ENCODE results near the gene LIPC. TPM values are rescaled to one million over a fixed set of nuclear protein-coding genes. Genes with fewer than 3 reads are reported as not detected.

LIPC gene
- total RNA-seq, 2 donors from 2014 or later = 0.69 to 1.5 TPM

DNA sequence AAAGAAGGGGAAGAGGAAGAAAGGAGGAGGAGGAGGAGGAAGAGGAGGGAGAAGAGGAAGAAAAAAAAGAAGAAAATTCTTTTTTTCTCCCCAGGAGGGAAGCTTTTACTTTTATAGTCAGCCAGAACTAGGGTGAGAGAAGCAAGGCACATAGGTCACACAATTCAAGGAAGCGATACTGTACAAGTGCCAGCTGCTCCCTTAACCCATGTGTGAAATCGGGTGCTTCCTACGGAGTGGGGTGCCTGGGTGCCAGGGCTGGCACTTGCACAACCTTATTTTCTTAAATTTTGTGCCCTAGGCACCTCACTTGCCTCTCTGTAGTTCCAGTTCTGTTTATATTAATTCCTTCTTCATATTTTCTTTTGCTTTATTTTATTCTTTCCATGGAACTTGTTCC, 150.4 kb downstream of the LIPC start:
- peaks cover 0 to 20% of the 10 kb centered on the region in 2 donors for H3K4me1 Mint-ChIP-seq (ENCODE audit: low read depth in 2 of 2)
- peaks cover 3% of the 10 kb centered on the region for H3K9me3 Mint-ChIP-seq
- H3K27me3 Mint-ChIP-seq = no peaks in the 10 kb centered on the region
- ATAC-seq = no peak
- no peak for DNase-seq (ENCODE audit: low spot score)
- peak overlapping the region; percentile 44 to 72 for H3K27ac Mint-ChIP-seq
- H3K36me3 Mint-ChIP-seq = peaks cover 13% of the 10 kb centered on the region
- H3K4me3 Mint-ChIP-seq = no peak overlapping the region

DNA sequence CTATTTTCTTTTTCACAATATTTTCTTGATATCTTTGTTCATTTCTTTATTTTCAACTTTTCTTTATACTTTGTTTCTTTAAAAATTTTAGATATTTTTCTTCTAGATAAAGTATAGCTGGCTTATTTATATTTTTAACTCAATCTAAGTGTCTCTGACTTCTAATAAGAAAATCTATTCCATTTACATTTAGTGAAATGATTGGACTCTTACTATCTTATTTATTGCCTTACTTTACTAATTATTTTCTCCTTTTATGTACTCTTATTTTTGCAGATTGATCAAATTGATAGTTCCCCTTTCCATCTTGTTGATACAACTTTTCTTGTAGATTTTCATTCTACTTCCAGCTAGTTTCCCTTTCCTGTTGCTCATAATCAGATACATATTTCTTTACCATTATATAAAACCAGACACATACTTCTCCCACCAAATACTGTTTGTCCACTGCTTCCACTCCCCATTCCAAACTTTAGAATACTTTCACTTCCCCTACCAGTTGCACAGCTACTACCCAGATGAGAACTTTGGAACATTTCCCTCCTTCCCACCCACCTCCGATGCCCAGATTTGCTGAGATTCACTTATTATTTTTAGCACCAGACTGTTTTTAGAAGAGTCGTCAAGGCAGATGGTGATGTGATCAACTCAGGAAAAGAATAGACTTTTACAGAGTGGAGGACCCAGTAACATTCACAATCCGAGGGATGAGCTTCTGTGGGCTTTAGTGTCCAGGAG, 151.5 kb downstream of the LIPC start:
- Mint-ChIP-seq H3K9me3 (peaks cover 3% of the 10 kb centered on the region), H3K4me1 (ENCODE audit: low read depth in 2 of 2) (peaks cover 0 to 20% of the 10 kb centered on the region in 2 donors), H3K36me3 (peaks cover 13% of the 10 kb centered on the region), H3K27me3 (no peaks in the 10 kb centered on the region), H3K4me3 (no peak overlapping the region), H3K27ac (no peak overlapping the region)
- ATAC-seq (no peak), DNase-seq (ENCODE audit: low spot score) (no peak)

DNA sequence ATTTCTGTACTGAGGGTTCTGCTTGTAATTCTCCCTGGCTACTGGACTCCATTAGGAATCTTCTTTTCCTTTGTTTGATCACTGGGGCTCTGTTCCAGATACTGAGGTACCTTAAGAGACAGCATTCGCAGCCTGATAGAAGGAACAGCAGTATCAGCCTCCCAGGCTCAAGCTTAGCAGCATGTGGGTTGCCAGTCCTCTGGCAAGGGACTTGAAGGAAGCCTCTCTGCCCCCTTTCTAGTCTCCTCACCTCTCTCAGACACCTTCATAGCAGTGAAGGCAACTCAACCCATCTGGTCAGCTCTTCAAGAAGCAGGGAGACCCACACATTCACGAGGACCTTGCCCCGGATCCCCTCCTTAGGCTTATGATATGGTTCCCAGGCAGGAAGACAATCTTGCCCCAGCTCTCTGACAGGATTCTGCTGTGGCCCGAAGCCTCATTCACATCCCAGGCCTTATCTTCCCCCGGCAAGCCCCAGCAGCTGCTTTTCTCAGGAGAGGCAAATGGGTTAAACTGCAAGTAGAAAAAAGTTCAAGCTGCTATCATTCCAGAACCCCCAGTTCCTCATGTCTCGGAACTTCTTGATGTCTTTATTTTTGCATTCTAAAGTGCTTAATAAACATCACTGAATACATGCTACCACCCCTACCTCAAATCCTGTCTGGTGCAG, 153.1 kb downstream of the LIPC start:
- Mint-ChIP-seq H3K27me3 (no peaks in the 10 kb centered on the region), H3K27ac (peak overlapping the region in 1 of 2 donors; percentile 0), H3K4me1 (ENCODE audit: low read depth in 2 of 2) (peaks cover 0 to 20% of the 10 kb centered on the region in 2 donors), H3K36me3 (peaks cover 13% of the 10 kb centered on the region), H3K4me3 (no peak overlapping the region), H3K9me3 (peaks cover 3% of the 10 kb centered on the region)
- no peak for DNase-seq (ENCODE audit: low spot score)
- ATAC-seq = no peak

DNA sequence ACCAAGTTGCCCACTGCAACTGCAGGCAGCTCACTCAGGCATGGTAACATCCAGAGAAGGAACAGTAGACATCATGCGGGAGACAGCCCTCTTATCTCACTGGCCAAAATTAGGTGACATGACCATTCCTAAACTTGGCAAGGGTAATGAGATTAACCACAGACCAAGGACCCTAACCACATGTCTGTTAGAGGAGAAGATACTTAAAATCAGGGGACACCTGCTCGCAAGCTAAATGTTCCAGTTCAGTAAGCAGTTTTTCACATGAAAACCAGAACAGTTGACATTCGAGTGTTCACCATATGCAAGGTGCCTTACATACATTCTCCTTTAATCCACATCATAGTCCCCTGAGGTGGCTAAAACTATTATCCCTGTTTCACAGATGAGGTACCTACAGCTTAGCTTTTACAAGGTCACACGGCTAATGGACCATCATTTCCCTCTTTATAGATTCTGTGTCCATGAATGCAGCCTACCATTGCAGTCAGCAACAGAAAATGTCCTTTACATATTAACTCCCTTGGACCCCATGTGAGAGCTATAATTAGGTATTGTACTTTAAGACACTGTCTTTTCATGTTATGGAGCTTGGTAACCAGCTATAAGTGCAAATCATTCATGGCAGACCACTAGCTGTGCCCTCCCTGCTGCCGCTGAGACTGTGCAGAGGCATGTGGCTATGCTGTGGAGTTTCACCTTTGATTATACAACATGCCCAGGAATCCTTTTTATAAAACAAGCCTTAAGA, 154.1 kb downstream of the LIPC start:
- peaks cover 13% of the 10 kb centered on the region for H3K36me3 Mint-ChIP-seq
- no peaks in the 10 kb centered on the region for H3K27me3 Mint-ChIP-seq

DNA sequence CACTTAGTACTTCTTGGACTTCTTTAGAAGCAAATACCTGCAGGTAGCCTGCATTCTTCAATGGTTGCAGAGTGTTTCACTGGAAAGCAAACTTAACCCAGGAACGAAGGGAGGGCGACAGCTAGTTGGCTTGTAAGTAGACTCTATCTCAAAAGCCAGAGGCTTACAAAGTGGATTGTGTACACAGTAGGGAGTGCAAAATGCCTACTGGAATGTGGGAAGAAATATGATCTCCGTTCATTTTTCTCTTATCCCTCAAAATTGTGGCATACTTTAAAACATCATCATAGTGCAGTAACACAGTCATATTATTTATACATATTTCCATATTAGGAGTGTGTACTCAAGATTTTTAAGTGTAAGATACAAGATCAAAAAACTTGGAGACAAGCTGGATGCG, 155.7 kb downstream of the LIPC start:
- Mint-ChIP-seq H3K4me3 (no peak overlapping the region), H3K27ac (no peak overlapping the region), H3K9me3 (peaks cover 3% of the 10 kb centered on the region), H3K36me3 (peaks cover 13% of the 10 kb centered on the region), H3K4me1 (ENCODE audit: low read depth in 2 of 2) (peaks cover 0 to 22% of the 10 kb centered on the region in 2 donors), H3K27me3 (no peaks in the 10 kb centered on the region)
- DNase-seq (ENCODE audit: low spot score) = no peak
- ATAC-seq = no peak

More for the DNA sequence above, 154.1 kb downstream of the LIPC start:
- Mint-ChIP-seq H3K4me3 (no peak overlapping the region), H3K4me1 (ENCODE audit: low read depth in 2 of 2) (peaks cover 0 to 24% of the 10 kb centered on the region in 2 donors), H3K9me3 (peaks cover 3% of the 10 kb centered on the region), H3K27ac (peak overlapping the region in 1 of 2 donors; percentile 0)
- ATAC-seq (no peak), DNase-seq (ENCODE audit: low spot score) (no peak)

DNA sequence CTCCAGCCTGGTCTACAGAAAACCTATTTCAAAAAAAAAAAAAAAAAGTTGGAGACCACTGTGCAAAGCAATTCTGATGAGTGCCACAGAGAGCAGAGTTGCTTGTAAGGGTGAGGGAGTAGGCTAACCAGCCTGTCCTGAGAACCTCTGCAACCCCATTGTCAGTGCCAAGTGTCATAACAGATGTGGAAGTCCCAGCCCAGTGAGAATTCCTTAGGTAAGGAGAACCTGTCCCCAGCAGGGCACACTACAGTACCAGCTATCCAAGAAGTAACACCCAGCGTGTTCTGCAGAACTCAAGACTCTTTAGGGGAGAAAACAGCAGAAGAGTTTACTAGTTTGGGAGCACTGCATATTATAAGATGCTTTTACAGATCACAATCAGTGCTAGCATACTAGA, 156.3 kb downstream of the LIPC start:
- H3K27ac Mint-ChIP-seq = no peak overlapping the region
- ATAC-seq = no peak
- peaks cover 11% of the 10 kb centered on the region for H3K36me3 Mint-ChIP-seq

DNA sequence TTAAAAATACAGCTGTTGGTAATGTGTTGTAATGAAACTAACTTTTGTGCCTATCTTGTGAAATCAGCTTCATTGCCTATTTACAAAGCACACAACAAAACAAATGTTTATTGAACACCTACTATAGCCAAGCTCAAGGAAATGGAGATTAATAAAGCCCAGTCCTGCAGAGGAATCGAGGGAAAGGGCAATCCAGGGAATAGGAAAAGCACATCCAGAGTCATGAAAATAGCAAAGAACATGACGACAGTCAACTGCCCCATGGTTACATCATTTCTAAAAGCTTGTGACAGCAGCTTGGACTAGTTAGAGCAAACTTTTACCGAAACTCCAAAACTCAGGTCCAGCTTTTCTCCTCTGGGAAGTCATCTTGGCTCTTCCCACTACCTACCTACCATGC, 157.3 kb downstream of the LIPC start:
- Mint-ChIP-seq H3K27ac (no peak overlapping the region), H3K4me3 (no peak overlapping the region), H3K27me3 (no peaks in the 10 kb centered on the region), H3K36me3 (peaks cover 6% of the 10 kb centered on the region), H3K9me3 (no peaks in the 10 kb centered on the region), H3K4me1 (ENCODE audit: low read depth in 2 of 2) (peaks cover 0 to 22% of the 10 kb centered on the region in 2 donors)
- ATAC-seq (no peak), DNase-seq (ENCODE audit: low spot score) (no peak)

More for the DNA sequence above, 156.3 kb downstream of the LIPC start:
- peaks cover 3% of the 10 kb centered on the region for H3K9me3 Mint-ChIP-seq
- H3K27me3 Mint-ChIP-seq = no peaks in the 10 kb centered on the region
- peaks cover 0 to 22% of the 10 kb centered on the region in 2 donors for H3K4me1 Mint-ChIP-seq (ENCODE audit: low read depth in 2 of 2)
- H3K4me3 Mint-ChIP-seq = no peak overlapping the region
- DNase-seq (ENCODE audit: low spot score) = no peak

DNA sequence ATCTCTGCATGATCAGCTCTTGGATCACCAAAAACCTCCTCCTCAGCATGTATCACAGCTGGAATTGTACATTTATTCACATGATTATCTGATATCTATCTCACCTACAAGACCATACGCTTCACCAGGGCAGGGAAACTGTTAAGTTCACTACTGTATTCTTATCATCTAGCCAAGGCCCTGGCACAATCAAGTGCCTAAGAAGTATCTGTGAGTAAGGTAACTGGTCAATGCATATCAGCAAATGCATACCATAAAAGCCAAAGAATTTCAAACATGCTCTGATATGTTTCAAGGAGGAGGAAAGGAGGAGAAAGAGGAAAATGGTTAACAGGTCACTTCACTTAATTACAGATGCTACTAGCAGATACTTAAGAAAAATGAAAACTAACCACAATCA, 158.4 kb downstream of the LIPC start:
- ATAC-seq (no peak), DNase-seq (ENCODE audit: low spot score) (no peak)
- Mint-ChIP-seq H3K9me3 (no peaks in the 10 kb centered on the region), H3K27me3 (no peaks in the 10 kb centered on the region), H3K4me3 (no peak overlapping the region), H3K36me3 (no peaks in the 10 kb centered on the region), H3K4me1 (ENCODE audit: low read depth in 2 of 2) (peaks cover 0 to 16% of the 10 kb centered on the region in 2 donors), H3K27ac (no peak overlapping the region)

DNA sequence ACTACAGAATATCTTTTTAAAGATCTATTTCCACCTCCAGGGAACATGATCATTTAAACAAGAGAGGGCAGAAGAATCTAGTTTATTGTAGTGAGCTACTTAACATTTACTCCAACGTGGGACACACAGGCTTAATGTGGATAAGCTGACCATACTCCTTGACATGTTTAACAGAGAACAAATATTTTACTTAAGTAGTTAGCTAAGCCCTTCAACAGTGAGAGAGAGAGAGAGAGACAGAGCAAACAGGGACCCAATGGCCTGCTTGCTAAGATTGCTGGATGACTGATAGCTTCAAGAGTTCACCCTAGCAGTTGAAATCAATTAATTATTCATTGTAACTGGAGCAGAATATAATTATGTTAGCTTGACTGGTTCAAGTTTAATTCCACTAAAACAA, 159.1 kb downstream of the LIPC start:
- no peaks in the 10 kb centered on the region for H3K36me3 Mint-ChIP-seq
- no peaks in the 10 kb centered on the region for H3K27me3 Mint-ChIP-seq
- no peak overlapping the region for H3K4me3 Mint-ChIP-seq
- DNase-seq (ENCODE audit: low spot score) (no peak), ATAC-seq (no peak)
- peaks cover 0 to 11% of the 10 kb centered on the region in 2 donors for H3K4me1 Mint-ChIP-seq (ENCODE audit: low read depth in 2 of 2)
- no peaks in the 10 kb centered on the region for H3K9me3 Mint-ChIP-seq
- no peak overlapping the region for H3K27ac Mint-ChIP-seq

DNA sequence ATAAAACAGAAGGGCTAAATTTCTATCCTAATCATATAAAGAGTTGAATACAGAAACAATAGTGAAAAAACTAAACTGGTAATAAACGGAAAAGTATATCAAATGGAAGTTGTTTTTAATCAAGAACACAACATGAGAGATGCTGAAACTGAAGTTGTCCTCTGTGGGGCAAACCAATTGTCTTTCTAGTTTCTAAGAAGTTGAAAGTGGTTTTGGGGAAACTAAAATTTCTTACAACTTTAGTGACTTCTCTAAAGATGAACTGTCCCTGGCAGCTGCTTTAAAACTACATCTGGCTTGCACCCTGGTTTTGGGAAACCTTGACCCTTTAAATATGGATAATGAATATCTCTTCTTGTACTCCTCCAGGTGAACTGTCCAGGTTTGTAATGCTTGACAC, 162.1 kb downstream of the LIPC start:
- Mint-ChIP-seq H3K36me3 (peaks cover 3% of the 10 kb centered on the region), H3K27ac (no peak overlapping the region), H3K4me3 (no peak overlapping the region), H3K4me1 (ENCODE audit: low read depth in 2 of 2) (peaks cover 9 to 20% of the 10 kb centered on the region in 2 donors), H3K9me3 (no peaks in the 10 kb centered on the region), H3K27me3 (no peaks in the 10 kb centered on the region)
- no peak for ATAC-seq
- no peak for DNase-seq (ENCODE audit: low spot score)

DNA sequence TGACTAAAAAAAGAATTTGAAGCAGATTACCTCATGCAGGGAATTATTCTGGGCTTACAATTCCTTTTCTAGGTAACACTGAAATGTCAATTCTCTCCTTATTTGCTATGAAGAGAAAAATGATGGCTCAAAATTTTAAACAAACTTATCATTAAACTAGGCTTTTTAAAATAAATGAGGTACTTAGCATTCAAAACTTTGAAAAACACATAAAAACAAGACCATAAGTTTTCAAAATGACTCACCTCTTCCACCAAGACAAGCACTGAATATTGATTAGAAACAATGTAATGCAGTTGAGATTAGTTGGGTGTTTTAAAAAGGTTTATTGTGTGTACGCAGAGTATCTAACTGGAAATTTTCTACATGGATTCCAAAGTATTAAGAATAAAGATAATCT, 163.1 kb downstream of the LIPC start:
- H3K27ac Mint-ChIP-seq = no peak overlapping the region
- no peak overlapping the region for H3K4me3 Mint-ChIP-seq
- no peaks in the 10 kb centered on the region for H3K9me3 Mint-ChIP-seq
- peaks cover 6% of the 10 kb centered on the region for H3K36me3 Mint-ChIP-seq
- peaks cover 10 to 22% of the 10 kb centered on the region in 2 donors for H3K4me1 Mint-ChIP-seq (ENCODE audit: low read depth in 2 of 2)
- no peak for ATAC-seq
- no peak for DNase-seq (ENCODE audit: low spot score)
- no peaks in the 10 kb centered on the region for H3K27me3 Mint-ChIP-seq

DNA sequence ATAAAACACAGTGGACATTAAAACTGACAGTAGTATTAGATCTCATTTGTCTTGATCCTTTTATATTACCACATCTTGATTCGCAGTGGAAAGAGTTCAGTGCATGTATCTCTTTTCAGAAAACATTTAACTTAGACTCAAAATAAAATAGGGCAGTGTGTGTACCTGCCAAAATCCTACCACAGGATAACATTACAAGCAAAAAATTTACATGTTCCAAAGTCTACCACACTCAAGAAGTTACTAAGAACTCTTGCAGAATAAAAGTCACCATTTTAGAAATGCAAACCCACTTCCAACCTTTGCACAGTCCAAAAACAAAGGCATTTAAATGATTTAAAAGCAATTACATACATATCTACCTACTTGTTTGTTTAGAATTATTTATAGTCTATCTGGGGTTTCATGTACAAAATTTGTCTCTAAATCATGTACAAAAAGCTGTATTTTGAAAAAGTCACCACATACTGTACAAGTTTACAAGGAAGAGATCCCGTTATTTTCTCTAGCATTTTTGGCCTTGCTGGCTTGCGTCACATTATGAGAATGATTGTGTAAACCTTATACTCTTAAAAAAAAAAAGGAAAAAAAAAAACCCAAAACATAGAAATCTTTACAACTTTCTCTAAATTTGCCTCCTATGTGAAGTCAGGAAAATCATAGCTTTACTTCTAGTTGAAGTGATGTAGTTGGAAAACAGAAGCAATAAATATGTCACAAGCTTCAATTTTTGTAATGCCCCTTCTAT, 163.9 kb downstream of the LIPC start:
- no peak overlapping the region for H3K4me3 Mint-ChIP-seq
- H3K4me1 Mint-ChIP-seq (ENCODE audit: low read depth in 2 of 2) = peaks cover 10 to 17% of the 10 kb centered on the region in 2 donors
- H3K9me3 Mint-ChIP-seq = no peaks in the 10 kb centered on the region
- no peaks in the 10 kb centered on the region for H3K27me3 Mint-ChIP-seq
- no peak for DNase-seq (ENCODE audit: low spot score)
- H3K27ac Mint-ChIP-seq = peak overlapping the region in 1 of 2 donors; percentile 33
- peaks cover 6% of the 10 kb centered on the region for H3K36me3 Mint-ChIP-seq
- no peak for ATAC-seq
